Neutrophil (primary cell): ENCODE data around the gene FAM110A.

Experiments
- H3K27ac ChIP-seq: fragments of 200-600 bp; sonication (generic); 2 replicates; pipeline ENCODE4 v1.5.1; 2016; ENCODE audit warnings: mild to moderate bottlenecking, moderate library complexity
- H3K27me3 ChIP-seq: fragments of 200-600 bp; sonication (generic); 2 replicates; pipeline ENCODE4 v1.6.0; 2016; ENCODE audit warnings: mild to moderate bottlenecking
- H3K36me3 ChIP-seq: fragments of 200-600 bp; sonication (generic); 2 replicates; pipeline ENCODE4 v1.5.1; 2017
- H3K4me1 ChIP-seq, 2 experiments: fragments of 200-600 bp in 1 of 2; sonication (generic) in 1 of 2; 1 replicate in 1 of 2; 2 replicates in 1 of 2; pipeline versions ENCODE4 v1.5.1 to v1.6.1; 2013 to 2016; ENCODE audit warnings: low read depth in 1 of 2, low read length in 1 of 2, mild to moderate bottlenecking in 1 of 2, moderate library complexity in 1 of 2; ENCODE audit not compliant: control insufficient read depth in 1 of 2, insufficient read depth in 1 of 2
- H3K4me3 ChIP-seq, 2 experiments: fragments of 200-600 bp in 1 of 2; sonication (generic) in 1 of 2; 1 replicate in 1 of 2; 2 replicates in 1 of 2; pipeline ENCODE4 v1.5.1; 2013 to 2016; ENCODE audit warnings: low read depth in 1 of 2, low read length in 1 of 2, mild to moderate bottlenecking in 1 of 2, moderate library complexity in 1 of 2
- H3K9me3 ChIP-seq: fragments of 200-600 bp; sonication (generic); 2 replicates; pipeline ENCODE4 v1.5.1; 2016
- CTCF ChIP-seq: fragments of 200-600 bp; sonication (generic); IDR thresholded peaks from 2 replicates; pipeline ENCODE4 v1.5.1; 2016; ENCODE audit warnings: antibody characterized with exemption

FAM110A gene

GRCh38 chr20:871948-872347, 38.4 kb downstream of the FAM110A start:
- no peaks in the 10 kb centered on the region for H3K27me3 ChIP-seq
- TF ChIP-seq CTCF = no peak
- H3K27ac ChIP-seq = no peak overlapping the region
- H3K4me1 ChIP-seq = no peaks in the 10 kb centered on the region
- no peaks in the 10 kb centered on the region for H3K9me3 ChIP-seq
- H3K36me3 ChIP-seq = no peaks in the 10 kb centered on the region
- H3K4me3 ChIP-seq = no peak overlapping the region

- Histone ChIP-seq H3K9me3 (no peaks in the 10 kb centered on the region), H3K27ac (no peak overlapping the region), H3K4me1 (no peaks in the 10 kb centered on the region), H3K4me3 (no peak overlapping the region), H3K36me3 (no peaks in the 10 kb centered on the region), H3K27me3 (no peaks in the 10 kb centered on the region)
- TF ChIP-seq CTCF = no peak
Observed at GRCh38 chr20:872855-873520, 39.5 kb downstream of the FAM110A start.

- no peak overlapping the region for H3K27ac ChIP-seq
- no peaks in the 10 kb centered on the region for H3K9me3 ChIP-seq
- no peaks in the 10 kb centered on the region for H3K36me3 ChIP-seq
Observed at GRCh38 chr20:873875-874607, 40.5 kb downstream of the FAM110A start.

GRCh38 chr20:875115-875514, 41.6 kb downstream of the FAM110A start:
- Histone ChIP-seq H3K4me1 (no peaks in the 10 kb centered on the region), H3K36me3 (no peaks in the 10 kb centered on the region), H3K27me3 (peaks cover 12% of the 10 kb centered on the region), H3K27ac (no peak overlapping the region), H3K4me3 (no peak overlapping the region), H3K9me3 (no peaks in the 10 kb centered on the region)
- no peak for TF ChIP-seq CTCF

More at GRCh38 chr20:873875-874607, 40.5 kb downstream of the FAM110A start:
- H3K27me3 ChIP-seq = peaks cover 6% of the 10 kb centered on the region
- H3K4me1 ChIP-seq = no peaks in the 10 kb centered on the region
- no peak overlapping the region for H3K4me3 ChIP-seq
- no peak for TF ChIP-seq CTCF

GRCh38 chr20:877814-878213, 44.3 kb downstream of the FAM110A start:
- H3K27ac ChIP-seq = no peak overlapping the region
- no peaks in the 10 kb centered on the region for H3K9me3 ChIP-seq
- H3K4me1 ChIP-seq = no peaks in the 10 kb centered on the region
- TF ChIP-seq CTCF = no peak
- no peak overlapping the region for H3K4me3 ChIP-seq
- no peaks in the 10 kb centered on the region for H3K36me3 ChIP-seq
- peaks cover 22% of the 10 kb centered on the region for H3K27me3 ChIP-seq
